GM12873 (cell line): ENCODE results near the gene P3H1.

Source experiments
- TF ChIP-seq, protein P1 (sequence below): IDR thresholded peaks from 2 replicates; pipeline ENCODE4 v1.5.1; 2012; ENCODE audit warnings: low read depth, mild to moderate bottlenecking, moderate library complexity, low read length, control low read depth; ENCODE audit not compliant: insufficient read depth; ENCODE audit errors: missing control alignments

The P3H1 gene

DNA sequence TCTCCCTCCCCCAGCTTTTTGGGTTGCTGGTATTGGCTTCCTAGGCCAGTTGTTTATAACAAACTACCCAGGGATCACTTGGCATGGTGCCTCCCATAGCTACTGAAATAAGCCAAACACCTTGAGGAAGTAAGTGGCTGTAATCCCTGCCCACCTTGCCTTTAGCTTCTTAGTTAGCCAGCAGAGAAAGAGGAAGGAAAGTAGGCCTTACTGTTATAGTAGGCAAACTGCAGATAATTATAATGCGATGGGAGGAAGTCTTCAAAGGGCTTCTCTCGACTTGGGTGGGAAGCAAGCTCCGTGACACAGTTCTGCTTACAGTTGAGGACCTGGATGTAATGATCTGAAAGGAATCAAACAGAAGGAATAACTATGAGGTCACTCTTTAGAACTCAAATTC, 8.2 kb downstream of the P3H1 start:
- TF ChIP-seq, protein P1, sequence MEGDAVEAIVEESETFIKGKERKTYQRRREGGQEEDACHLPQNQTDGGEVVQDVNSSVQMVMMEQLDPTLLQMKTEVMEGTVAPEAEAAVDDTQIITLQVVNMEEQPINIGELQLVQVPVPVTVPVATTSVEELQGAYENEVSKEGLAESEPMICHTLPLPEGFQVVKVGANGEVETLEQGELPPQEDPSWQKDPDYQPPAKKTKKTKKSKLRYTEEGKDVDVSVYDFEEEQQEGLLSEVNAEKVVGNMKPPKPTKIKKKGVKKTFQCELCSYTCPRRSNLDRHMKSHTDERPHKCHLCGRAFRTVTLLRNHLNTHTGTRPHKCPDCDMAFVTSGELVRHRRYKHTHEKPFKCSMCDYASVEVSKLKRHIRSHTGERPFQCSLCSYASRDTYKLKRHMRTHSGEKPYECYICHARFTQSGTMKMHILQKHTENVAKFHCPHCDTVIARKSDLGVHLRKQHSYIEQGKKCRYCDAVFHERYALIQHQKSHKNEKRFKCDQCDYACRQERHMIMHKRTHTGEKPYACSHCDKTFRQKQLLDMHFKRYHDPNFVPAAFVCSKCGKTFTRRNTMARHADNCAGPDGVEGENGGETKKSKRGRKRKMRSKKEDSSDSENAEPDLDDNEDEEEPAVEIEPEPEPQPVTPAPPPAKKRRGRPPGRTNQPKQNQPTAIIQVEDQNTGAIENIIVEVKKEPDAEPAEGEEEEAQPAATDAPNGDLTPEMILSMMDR: no peak

DNA sequence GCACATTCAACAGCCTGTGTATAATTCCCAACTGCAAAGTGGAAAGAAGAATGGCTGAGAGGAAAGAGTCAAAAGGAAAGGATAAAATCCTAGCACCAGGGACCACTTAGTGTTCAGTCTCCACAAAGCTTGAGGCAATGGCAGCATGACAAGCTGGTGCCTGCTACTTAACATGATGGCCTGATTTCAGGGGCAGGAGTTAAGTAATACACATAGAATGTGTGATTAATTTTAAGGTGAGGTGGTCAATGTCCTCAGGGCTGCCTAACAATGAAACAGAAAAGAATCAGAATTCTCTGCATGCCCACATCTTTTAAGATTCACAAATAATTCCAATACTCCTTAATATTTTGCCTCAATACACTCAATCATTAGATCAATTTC, 8.9 kb downstream of the P3H1 start:
- TF ChIP-seq, protein P1: no peak

DNA sequence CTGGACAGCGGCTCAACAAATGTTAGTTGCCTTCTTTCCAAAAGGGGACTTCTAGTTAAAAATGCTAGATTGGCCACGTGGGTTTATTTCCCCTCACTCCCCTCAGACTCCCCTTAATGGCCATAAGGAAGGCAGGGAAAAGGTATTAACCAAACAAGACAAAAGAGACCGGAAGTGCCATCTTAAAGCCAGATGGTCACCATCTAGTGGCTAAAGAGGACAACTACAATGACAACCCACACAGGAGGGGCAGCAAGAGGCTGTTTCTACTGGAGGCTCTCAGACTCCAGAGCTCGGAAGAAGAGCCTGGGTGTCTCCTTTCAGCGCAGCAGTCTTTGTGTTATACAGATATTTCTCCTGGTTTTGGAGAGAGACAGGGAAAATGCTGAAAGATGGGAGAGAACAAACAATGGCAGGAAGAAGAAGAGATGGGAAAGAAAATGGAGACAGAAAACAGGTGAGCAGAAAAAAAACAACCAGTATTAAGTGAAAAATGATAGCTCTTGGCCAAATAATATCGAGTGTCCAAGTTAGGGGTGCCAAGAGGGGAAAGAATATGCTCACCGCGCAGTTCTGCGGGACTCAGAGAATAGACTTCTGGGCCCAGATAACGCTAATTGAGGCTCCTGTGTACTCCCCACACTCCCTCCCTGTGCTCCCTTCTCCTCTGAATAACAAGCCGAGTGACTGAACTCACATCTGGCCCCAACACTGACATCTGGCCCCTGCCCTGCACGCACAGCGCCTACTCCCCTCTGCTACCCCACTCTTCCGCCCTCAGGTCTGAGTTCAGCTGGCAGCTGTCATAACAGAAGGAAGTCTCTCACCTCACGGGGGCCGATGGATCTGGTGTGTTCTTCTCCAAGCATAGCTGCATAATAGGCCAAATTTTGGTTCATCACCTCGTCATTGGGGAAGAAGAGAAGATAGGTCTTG, 9.6 kb downstream of the P3H1 start:
- TF ChIP-seq, protein P1: peak; percentile 71

DNA sequence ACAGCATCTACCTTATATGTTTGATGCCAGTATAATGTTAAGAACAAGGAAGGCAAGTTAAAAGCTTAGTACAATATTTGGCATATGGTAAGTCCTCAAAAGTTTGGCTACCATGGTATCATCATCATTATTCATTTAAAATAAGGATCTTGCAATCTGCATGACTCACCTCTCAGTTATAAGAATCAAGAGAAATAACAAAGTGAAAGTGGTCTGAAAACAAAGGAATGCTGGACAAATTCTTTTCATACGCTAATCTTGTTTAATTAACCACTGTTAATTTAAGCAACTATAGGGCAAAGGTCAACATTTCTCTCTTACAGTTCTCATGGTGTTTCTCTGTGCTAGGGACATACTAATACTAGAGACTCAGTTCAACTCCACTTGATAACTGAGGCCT, 13.8 kb downstream of the P3H1 start:
- TF ChIP-seq, protein P1: no peak

DNA sequence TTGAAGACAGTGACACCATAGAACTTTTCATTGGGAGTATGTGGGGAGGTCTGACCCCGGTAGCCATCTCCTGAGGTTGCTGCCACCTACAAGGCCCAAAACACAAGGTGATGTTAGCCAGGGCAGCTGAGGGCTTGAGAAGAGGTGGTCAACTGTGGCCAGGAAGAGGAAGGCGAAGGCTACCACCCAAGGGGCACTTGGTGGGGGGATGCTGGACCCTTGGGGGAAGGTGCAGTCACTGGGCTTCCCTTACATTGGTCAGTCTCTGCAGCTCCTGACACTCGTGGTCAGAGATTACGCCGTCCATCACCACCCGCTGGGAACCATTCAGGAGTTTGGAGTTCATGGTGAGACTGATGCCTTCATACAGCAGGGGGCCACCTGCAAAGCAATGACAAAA, 14.5 kb downstream of the P3H1 start:
- TF ChIP-seq, protein P1: no peak

DNA sequence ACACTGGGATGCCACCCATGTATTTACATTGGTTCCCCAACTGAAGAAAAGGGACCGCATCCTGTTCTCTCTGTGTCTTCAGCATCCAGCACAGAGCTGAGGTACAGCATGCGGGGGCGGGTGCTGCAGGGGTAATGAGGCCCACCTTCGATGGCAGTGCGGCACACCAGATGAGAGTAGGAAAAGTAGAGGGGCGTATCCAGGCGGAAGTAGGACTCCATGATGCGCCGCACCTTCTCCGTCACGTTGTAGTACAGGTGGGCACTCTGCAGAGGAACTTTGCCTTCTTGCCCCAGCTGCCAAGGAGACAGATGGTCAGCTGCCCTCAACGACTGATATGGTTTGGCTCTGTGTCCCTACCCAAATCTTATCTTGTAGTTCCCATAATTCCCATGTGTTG, 16.8 kb downstream of the P3H1 start:
- TF ChIP-seq, protein P1: no peak

DNA sequence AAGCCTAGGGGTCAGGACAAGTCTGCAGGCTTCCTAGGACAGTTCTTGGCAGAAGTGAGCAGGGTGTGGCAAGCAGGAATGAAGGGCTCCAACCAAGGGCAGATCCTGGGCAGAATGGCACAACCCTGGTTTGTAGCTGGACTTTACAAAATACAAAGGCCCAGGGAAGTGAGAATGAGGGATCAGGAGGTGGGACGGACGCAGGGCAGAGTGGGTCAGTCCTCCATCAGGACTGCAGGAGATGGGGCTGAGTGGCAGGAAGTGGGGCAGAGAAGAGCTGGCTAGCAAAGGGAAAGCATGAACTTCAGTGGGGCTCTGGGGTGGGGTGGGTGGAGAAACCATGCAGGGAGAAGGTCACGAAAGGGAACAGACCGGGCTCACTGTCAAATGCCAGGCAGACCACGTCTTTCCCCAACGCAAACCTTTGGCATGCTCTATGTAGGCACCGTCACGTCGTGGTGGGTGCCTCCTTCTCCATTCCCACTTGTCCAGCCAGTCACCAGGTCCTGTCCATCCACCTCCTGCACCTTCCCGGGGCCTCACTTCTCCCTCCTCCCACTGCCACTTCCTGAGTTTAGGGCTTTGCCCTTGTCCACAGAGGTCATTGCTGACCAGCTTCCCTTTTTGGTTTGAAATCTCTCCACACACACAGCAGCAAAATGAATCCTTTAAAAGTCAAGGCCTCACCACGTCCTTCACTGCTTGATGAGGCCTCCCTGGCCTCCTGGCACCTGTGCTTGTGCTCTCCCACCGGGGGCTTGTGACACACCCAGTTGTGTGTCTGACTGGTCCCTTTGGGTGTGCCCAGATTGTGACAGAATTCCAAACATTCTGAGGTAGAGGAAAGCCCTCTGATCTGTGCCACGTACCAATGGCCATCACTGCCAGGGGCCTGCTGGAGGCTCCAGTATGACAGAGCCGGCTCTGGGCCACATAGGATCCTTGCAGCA, 18.1 kb downstream of the P3H1 start:
- TF ChIP-seq, protein P1: no peak
